Type B pancreatic cell (in vitro differentiated cells): ENCODE measurements around the gene EME1. TPM values are rescaled to one million over a fixed set of nuclear protein-coding genes. Genes with fewer than 3 reads are reported as not detected.

ENCODE experiments used
- DNase-seq: peaks from one replicate; pipeline ENCODE4 v3.0.0; 2021; ENCODE audit warnings: mixed read lengths; ENCODE audit not compliant: unreplicated experiment; ENCODE audit errors: extremely low spot score
- H3K27ac Mint-ChIP-seq: 2 replicates; pipeline ENCODE4 v1.8.0; 2021; ENCODE audit warnings: mild to moderate bottlenecking, mixed read lengths
- H3K27me3 Mint-ChIP-seq: 2 replicates; pipeline ENCODE4 v1.8.0; 2021; ENCODE audit warnings: mixed read lengths
- H3K36me3 Mint-ChIP-seq: 2 replicates; pipeline ENCODE4 v1.8.0; 2021; ENCODE audit warnings: mixed read lengths
- H3K4me1 Mint-ChIP-seq: one replicate; pipeline ENCODE4 v1.8.0; 2021; ENCODE audit warnings: mixed read lengths; ENCODE audit not compliant: unreplicated experiment
- H3K4me3 Mint-ChIP-seq: 2 replicates; pipeline ENCODE4 v1.8.0; 2021; ENCODE audit warnings: mild to moderate bottlenecking, mixed read lengths
- H3K9me3 Mint-ChIP-seq: 2 replicates; pipeline ENCODE4 v1.8.0; 2021; ENCODE audit warnings: mixed read lengths
- total RNA-seq: library from RNA; stranded (reverse); gene quantifications from 2 replicates; pipeline ENCODE4 v1.2.1, GENCODE V29; 2021; ENCODE audit warnings: low replicate concordance
- TF ChIP-seq, protein P1 (sequence below): fragments of 200-600 bp; sonication (generic); conservative IDR thresholded peaks from 2 replicates; pipeline ENCODE4 v1.5.0; 2021; ENCODE audit warnings: antibody characterized with exemption, mild to moderate bottlenecking

The EME1 gene
- total RNA-seq, 1 donor from 2014 or later, result 18.7 TPM

DNA sequence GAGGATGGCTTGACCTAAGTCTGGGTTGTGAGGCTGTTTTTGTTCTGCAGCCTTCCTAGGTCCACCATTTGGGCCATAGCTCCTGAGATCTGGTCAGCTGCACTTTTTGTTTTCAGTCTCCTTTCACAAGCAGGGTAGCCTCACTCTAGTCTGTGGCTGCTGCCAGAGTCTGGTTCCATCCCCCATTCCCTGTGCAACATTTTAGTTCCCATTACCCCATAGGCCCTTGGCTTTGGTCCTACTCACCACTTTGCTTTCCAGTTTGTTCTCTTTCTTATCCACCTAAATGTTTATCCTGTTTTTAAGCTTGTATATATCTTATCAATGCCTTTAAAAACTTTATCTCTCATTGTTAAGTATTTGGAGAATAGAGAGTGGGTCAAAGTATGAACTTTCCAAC lies 33.6 kb upstream of the EME1 start:
- no peaks in the 10 kb centered on the region for H3K27me3 Mint-ChIP-seq
- TF ChIP-seq, protein P1, sequence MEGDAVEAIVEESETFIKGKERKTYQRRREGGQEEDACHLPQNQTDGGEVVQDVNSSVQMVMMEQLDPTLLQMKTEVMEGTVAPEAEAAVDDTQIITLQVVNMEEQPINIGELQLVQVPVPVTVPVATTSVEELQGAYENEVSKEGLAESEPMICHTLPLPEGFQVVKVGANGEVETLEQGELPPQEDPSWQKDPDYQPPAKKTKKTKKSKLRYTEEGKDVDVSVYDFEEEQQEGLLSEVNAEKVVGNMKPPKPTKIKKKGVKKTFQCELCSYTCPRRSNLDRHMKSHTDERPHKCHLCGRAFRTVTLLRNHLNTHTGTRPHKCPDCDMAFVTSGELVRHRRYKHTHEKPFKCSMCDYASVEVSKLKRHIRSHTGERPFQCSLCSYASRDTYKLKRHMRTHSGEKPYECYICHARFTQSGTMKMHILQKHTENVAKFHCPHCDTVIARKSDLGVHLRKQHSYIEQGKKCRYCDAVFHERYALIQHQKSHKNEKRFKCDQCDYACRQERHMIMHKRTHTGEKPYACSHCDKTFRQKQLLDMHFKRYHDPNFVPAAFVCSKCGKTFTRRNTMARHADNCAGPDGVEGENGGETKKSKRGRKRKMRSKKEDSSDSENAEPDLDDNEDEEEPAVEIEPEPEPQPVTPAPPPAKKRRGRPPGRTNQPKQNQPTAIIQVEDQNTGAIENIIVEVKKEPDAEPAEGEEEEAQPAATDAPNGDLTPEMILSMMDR, result no peak
- no peaks in the 10 kb centered on the region for H3K36me3 Mint-ChIP-seq
- H3K4me1 Mint-ChIP-seq, result no peaks in the 10 kb centered on the region
- H3K4me3 Mint-ChIP-seq, result no peak overlapping the region
- no peak for DNase-seq
- no peak overlapping the region for H3K27ac Mint-ChIP-seq
- peaks cover 5% of the 10 kb centered on the region for H3K9me3 Mint-ChIP-seq

DNA sequence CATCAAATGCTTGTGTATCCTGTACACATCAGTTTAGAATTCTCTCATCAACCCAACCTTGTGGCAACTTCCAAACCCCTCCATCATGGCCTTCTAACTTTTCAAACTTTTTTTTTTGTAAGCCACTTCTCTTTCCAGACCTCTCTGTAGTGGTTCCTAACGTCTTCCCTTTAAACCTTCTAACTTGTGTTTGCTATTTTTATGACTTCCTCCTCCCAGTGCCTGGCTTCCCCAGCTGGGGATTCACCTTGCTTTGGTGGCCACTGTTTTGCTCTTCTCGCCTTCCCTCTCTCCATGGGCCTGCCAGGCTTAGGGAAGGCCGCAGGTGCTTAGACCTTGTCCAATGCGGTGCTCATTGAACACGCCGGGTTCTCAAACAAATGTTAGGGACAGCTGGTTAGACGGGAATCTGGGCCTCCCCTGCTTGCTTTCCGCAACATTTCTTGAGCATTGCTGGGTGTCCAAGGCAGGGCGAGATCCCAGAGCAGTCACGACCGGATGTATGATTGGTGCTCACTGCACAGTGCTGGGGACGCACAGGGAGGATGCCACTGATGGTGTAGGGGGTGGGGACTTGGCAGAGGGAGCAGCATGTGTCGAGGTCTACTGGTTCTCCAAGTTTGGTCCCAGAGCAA lies 28.2 kb upstream of the EME1 start:
- Mint-ChIP-seq H3K9me3 (no peaks in the 10 kb centered on the region), H3K4me1 (peaks cover 12% of the 10 kb centered on the region), H3K4me3 (peak overlapping the region; percentile 85), H3K36me3 (no peaks in the 10 kb centered on the region), H3K27me3 (peaks cover 3% of the 10 kb centered on the region), H3K27ac (peak overlapping the region; percentile 55)
- TF ChIP-seq, protein P1, result no peak
- DNase-seq, result no peak

DNA sequence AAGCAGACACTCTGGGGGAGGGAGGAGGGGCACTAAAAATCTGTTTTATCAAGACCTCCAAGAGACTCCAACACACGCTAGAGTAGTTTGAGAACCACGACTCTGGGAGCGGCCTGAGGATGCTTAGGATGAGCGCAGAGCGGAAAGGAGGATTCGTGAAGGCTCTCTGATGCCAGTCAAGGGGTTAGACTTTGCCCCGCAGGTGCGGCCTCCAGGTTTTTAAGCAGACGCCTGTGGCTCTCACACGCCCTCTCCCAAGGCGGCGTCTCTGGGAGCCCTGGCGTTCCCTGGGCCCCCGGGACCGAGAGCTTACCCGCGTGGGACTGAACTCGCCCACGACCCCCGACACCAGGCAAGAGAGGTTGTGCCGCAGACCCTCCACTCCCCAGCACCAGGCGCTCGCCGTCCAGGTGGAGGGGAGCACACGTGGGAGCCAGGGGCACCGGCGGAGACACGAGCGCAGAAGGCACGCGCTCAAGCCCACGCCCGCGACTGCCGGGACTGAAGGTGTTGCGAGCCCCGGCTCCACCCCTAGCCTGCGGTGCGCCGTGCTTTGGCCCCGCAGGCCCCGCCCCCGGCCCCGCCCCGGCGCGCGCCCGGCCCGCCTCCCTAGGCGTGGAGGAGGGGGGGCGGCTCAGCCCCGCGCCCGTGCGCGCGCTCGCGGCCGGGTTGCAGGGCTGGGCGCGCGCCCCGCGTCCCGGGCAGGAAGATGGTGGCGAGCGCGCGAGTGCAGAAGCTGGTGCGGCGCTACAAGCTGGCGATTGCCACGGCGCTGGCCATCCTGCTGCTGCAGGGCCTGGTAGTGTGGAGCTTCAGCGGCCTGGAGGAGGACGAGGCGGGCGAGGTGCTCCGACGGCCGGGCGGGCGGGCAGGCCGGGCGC lies 27.4 kb upstream of the EME1 start, which contains the start of gene XYLT2:
XYLT2 (plus strand) TSS at position 695 of the 881 bp plus-strand sequence; CDS start at position 710, 15 bp downstream.
- H3K27me3 Mint-ChIP-seq, result peaks cover 3% of the 10 kb centered on the region
- peak within 1 kb of the TSS; percentile 55 for H3K27ac Mint-ChIP-seq
- H3K4me3 Mint-ChIP-seq, result peak within 1 kb of the TSS; percentile 95
- no peaks in the 10 kb centered on the region for H3K36me3 Mint-ChIP-seq
- TF ChIP-seq, protein P1, result no peak
- peak; percentile 91 for DNase-seq
- no peaks in the 10 kb centered on the region for H3K9me3 Mint-ChIP-seq
- H3K4me1 Mint-ChIP-seq, result peaks cover 12% of the 10 kb centered on the region

DNA sequence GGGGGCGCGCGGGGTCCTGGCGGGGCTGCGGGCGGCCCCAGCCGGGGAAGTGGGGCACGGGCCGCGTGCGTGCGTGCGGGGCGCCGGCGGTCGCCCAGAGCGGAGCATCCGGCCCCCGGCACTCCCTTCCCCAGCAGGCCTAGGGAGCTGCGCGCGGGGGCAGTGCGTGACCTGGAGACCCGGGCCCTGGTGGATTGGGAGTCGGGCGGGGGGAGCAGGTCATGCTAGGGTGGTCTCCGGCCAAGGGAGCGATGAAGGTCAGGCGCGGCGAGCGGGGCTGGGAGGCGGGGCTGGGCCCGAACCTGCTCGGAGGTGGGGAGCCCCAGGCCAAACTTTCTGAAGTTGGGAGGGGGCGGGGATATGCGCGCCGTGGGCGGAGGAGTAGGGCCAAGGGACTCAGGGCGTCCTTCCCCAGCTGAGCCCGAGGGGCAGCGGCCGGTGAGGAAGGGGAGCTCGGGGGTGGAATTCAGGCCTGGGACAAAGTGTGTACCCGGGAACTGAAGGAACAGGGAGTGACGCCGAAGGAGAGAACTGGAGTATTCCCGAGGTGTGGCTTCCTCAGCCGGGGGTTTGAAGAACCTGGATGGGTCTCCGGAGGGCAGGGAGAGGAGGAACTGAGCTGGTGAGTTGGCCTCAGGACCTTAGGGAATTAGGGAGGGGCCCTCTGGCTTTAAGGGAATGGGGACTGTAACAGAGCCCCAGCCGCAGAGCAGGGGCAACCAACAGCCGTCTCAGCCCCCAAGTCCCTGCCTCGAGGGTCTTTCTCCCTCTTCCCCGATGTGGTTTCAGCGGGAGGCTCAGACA lies 26.5 kb upstream of the EME1 start:
- no peak overlapping the region for H3K27ac Mint-ChIP-seq

More for the DNA sequence above, 26.5 kb upstream of the EME1 start:
- H3K27me3 Mint-ChIP-seq, result peaks cover 3% of the 10 kb centered on the region
- DNase-seq, result no peak
- no peaks in the 10 kb centered on the region for H3K9me3 Mint-ChIP-seq
- H3K4me1 Mint-ChIP-seq, result peaks cover 16% of the 10 kb centered on the region
- TF ChIP-seq, protein P1, result no peak
- H3K36me3 Mint-ChIP-seq, result peaks cover under 1% of the 10 kb centered on the region
- H3K4me3 Mint-ChIP-seq, result peak overlapping the region; percentile 95
